T-helper 1 cell treated with Interleukin-12 subunit alpha and Interleukin-12 subunit beta and Interleukin-4 antibody, amounts not matched to agents 30 μg/mL and 1 μg/mL, for 36 hours (primary cell): ENCODE results near the gene PAGE2B.

ENCODE experiments used
- H3K27ac Mint-ChIP-seq: one replicate; pipeline ENCODE4 v1.8.0; 2021; ENCODE audit warnings: mild to moderate bottlenecking, mixed read lengths
- H3K27me3 Mint-ChIP-seq: one replicate; pipeline ENCODE4 v1.8.0; 2021; ENCODE audit warnings: low read depth, mixed read lengths
- H3K36me3 Mint-ChIP-seq: one replicate; pipeline ENCODE4 v1.8.0; 2021; ENCODE audit warnings: low read depth, mixed read lengths
- H3K4me1 Mint-ChIP-seq: one replicate; pipeline ENCODE4 v1.8.0; 2021; ENCODE audit warnings: low read depth, mixed read lengths
- H3K4me3 Mint-ChIP-seq: one replicate; pipeline ENCODE4 v1.8.0; 2021; ENCODE audit warnings: mild to moderate bottlenecking, moderate library complexity, mixed read lengths
- H3K9me3 Mint-ChIP-seq: one replicate; pipeline ENCODE4 v1.8.0; 2021; ENCODE audit warnings: mixed read lengths

Gene PAGE2B

GRCh38 chrX:55127692-55128091 is 52.9 kb downstream of the PAGE2B start:
- H3K4me1 Mint-ChIP-seq = no peaks in the 10 kb centered on the region
- no peaks in the 10 kb centered on the region for H3K9me3 Mint-ChIP-seq
- no peaks in the 10 kb centered on the region for H3K36me3 Mint-ChIP-seq
- no peaks in the 10 kb centered on the region for H3K27me3 Mint-ChIP-seq
- no peak overlapping the region for H3K27ac Mint-ChIP-seq
- H3K4me3 Mint-ChIP-seq = no peak overlapping the region
